GM23248 (cell line): ENCODE results near the gene ARMH4. TPM values are rescaled to one million over a fixed set of nuclear protein-coding genes. Genes with fewer than 3 reads are reported as not detected.

Source experiments
- DNase-seq: peaks from one replicate; pipeline ENCODE4 v3.0.0-alpha.2; 2015
- H2AFZ ChIP-seq: fragments of 200-600 bp; sonication (generic); 2 replicates; pipeline ENCODE4 v1.6.1; 2016; ENCODE audit warnings: antibody characterized with exemption
- H3F3A ChIP-seq: fragments of 200-600 bp; sonication (generic); 2 replicates; pipeline ENCODE4 v1.6.1; 2016; ENCODE audit warnings: mild to moderate bottlenecking, antibody characterized with exemption, mixed run types; ENCODE audit not compliant: insufficient read depth
- H3K27ac ChIP-seq: fragments of 200-600 bp; sonication (generic); 2 replicates; pipeline ENCODE4 v1.5.1; 2016; ENCODE audit warnings: mild to moderate bottlenecking
- H3K27me3 ChIP-seq: fragments of 200-600 bp; sonication (generic); replicated peaks from 2 replicates; pipeline ENCODE4 v1.6.1; 2016; ENCODE audit warnings: mild to moderate bottlenecking; ENCODE audit not compliant: insufficient read depth
- H3K36me3 ChIP-seq: fragments of 200-600 bp; sonication (generic); 2 replicates; pipeline ENCODE4 v1.6.1; 2016; ENCODE audit warnings: low read depth, mild to moderate bottlenecking
- H3K4me1 ChIP-seq: fragments of 200-600 bp; sonication (generic); 2 replicates; pipeline ENCODE4 v1.6.1; 2016; ENCODE audit warnings: mild to moderate bottlenecking; ENCODE audit not compliant: insufficient read depth
- H3K4me2 ChIP-seq: fragments of 200-600 bp; sonication (generic); one replicate; pipeline ENCODE4 v1.6.1; 2016; ENCODE audit warnings: mild to moderate bottlenecking; ENCODE audit not compliant: unreplicated experiment
- H3K4me3 ChIP-seq: fragments of 200-600 bp; sonication (generic); 2 replicates; pipeline ENCODE4 v1.5.1; 2016; ENCODE audit warnings: mild to moderate bottlenecking
- H3K79me2 ChIP-seq: fragments of 200-600 bp; sonication (generic); 2 replicates; pipeline ENCODE4 v1.6.1; 2016; ENCODE audit warnings: mild to moderate bottlenecking; ENCODE audit not compliant: insufficient read depth
- H3K9ac ChIP-seq: fragments of 200-600 bp; sonication (generic); 2 replicates; pipeline ENCODE4 v1.6.1; 2016; ENCODE audit warnings: mild to moderate bottlenecking
- H3K9me2 ChIP-seq: fragments of 200-600 bp; sonication (generic); 2 replicates; pipeline ENCODE4 v1.6.1; 2016; ENCODE audit warnings: mixed run types, mild to moderate bottlenecking, moderate library complexity; ENCODE audit not compliant: insufficient read depth
- H3K9me3 ChIP-seq: fragments of 200-600 bp; sonication (generic); one replicate; pipeline ENCODE4 v1.6.1; 2017; ENCODE audit warnings: low read depth
- H4K20me1 ChIP-seq: fragments of 200-600 bp; sonication (generic); 2 replicates; pipeline ENCODE4 v1.6.0; 2016; ENCODE audit not compliant: insufficient read depth
- EZH2 ChIP-seq: fragments of 200-600 bp; sonication (generic); IDR thresholded peaks from 2 replicates; pipeline ENCODE4 v1.6.1; 2018; ENCODE audit warnings: antibody characterized with exemption, mild to moderate bottlenecking; ENCODE audit not compliant: insufficient read depth, poor library complexity, severe bottlenecking
- EZH2phosphoT487 ChIP-seq: fragments of 200-600 bp; sonication (generic); IDR thresholded peaks from 2 replicates; pipeline ENCODE4 v1.6.1; 2018; ENCODE audit warnings: antibody characterized with exemption, moderate library complexity, mild to moderate bottlenecking, low read depth; ENCODE audit not compliant: insufficient read depth
- WGBS, 2 experiments: methylation state at CpG; one replicate each; pipeline ENCODE4 v1.1.6; 2015 to 2017; ENCODE audit warnings: low lambda C conversion rate in 2 of 2, low coverage in 1 of 2; ENCODE audit errors: missing lambda C conversion rate in 2 of 2; 5-methylcytosine and 5-hydroxymethylcytosine counted together
- in situ Hi-C: fragments of 300-500 bp; cut with MboI; formaldehyde crosslinking; loops from 2 replicates; pipeline ENCODE4 v1.15.0; 2020
- polyA plus RNA-seq: library from polyadenylated mRNA; unstranded; fragments of >200 nt; fragmentation: Nextera tagmentation; extraction: Ambion mirVana; gene quantifications from 2 replicates; pipeline ENCODE4 v1.2.1, GENCODE V29; 2016
- total RNA-seq: library from RNA; depleted of rRNA; stranded (reverse); fragments of >200 nt; shearing (Covaris generic); gene quantifications from 2 replicates; pipeline ENCODE4 v1.2.3, GENCODE V29; 2014

ARMH4 gene
- total and polyA plus RNA-seq, 2 experiments from 2014 or later, result 2.9 to 8.7 TPM

- H3K4me1 ChIP-seq, result no peaks in the 10 kb centered on the region
- H3K27ac ChIP-seq, result no peak overlapping the region
- H4K20me1 ChIP-seq, result no peaks in the 10 kb centered on the region
- no peak overlapping the region for H3K9ac ChIP-seq
- peaks cover 4% of the 10 kb centered on the region for H3K27me3 ChIP-seq
- no peak overlapping the region for H3K4me3 ChIP-seq
- H2AFZ ChIP-seq, result no peak overlapping the region
- H3F3A ChIP-seq, result no peaks in the 10 kb centered on the region
- H3K9me2 ChIP-seq, result no peaks in the 10 kb centered on the region
- in situ Hi-C loops, result no loop called here
- TF ChIP-seq EZH2phosphoT487 (no peak), EZH2 (no peak)
- H3K79me2 ChIP-seq, result no peaks in the 10 kb centered on the region
- H3K9me3 ChIP-seq, result no peaks in the 10 kb centered on the region
- DNase-seq, result no peak
- H3K4me2 ChIP-seq, result no peak overlapping the region
- no peaks in the 10 kb centered on the region for H3K36me3 ChIP-seq
Observed at GRCh38 chr14:57976701-57977100, 175.3 kb downstream of the ARMH4 start.

- H4K20me1 ChIP-seq, result no peaks in the 10 kb centered on the region
- no peaks in the 10 kb centered on the region for H3K9me2 ChIP-seq
- H3K79me2 ChIP-seq, result no peaks in the 10 kb centered on the region
- WGBS, 2 experiments, result 7 to 15% methylated on average over 1 of the region's 1 CpG
- H3K4me1 ChIP-seq, result no peaks in the 10 kb centered on the region
- in situ Hi-C loops, result no loop called here
- H3K27ac ChIP-seq, result no peak overlapping the region
- no peak overlapping the region for H3K4me2 ChIP-seq
- H2AFZ ChIP-seq, result no peak overlapping the region
- no peak for DNase-seq
- TF ChIP-seq EZH2phosphoT487, result no peak
- TF ChIP-seq EZH2, result no peak
- peaks cover 4% of the 10 kb centered on the region for H3K27me3 ChIP-seq
- no peaks in the 10 kb centered on the region for H3F3A ChIP-seq
- no peak overlapping the region for H3K4me3 ChIP-seq
- no peaks in the 10 kb centered on the region for H3K36me3 ChIP-seq
- no peaks in the 10 kb centered on the region for H3K9me3 ChIP-seq
- no peak overlapping the region for H3K9ac ChIP-seq
Observed at GRCh38 chr14:57974896-57975295, 177.1 kb downstream of the ARMH4 start.

GRCh38 chr14:57970594-57970993, 181.4 kb downstream of the ARMH4 start:
- H3K4me3 ChIP-seq, result no peak overlapping the region
- H3K27me3 ChIP-seq, result no peaks in the 10 kb centered on the region; the same call in 1 of the 2 replicates
- H3K9me2 ChIP-seq, result no peaks in the 10 kb centered on the region
- no peaks in the 10 kb centered on the region for H3K36me3 ChIP-seq
- no peak overlapping the region for H3K27ac ChIP-seq
- H2AFZ ChIP-seq, result no peak overlapping the region
- H4K20me1 ChIP-seq, result no peaks in the 10 kb centered on the region
- WGBS, 2 experiments, result 18 to 31% methylated on average over 3 of the region's 3 CpGs
- no peaks in the 10 kb centered on the region for H3F3A ChIP-seq
- no peaks in the 10 kb centered on the region for H3K79me2 ChIP-seq
- no peaks in the 10 kb centered on the region for H3K9me3 ChIP-seq
- no peaks in the 10 kb centered on the region for H3K4me1 ChIP-seq
- H3K9ac ChIP-seq, result no peak overlapping the region
- H3K4me2 ChIP-seq, result no peak overlapping the region
- TF ChIP-seq EZH2phosphoT487 (no peak), EZH2 (no peak)
- DNase-seq, result no peak
- in situ Hi-C loops, result no loop called here

GRCh38 chr14:57970175-57970574, 181.8 kb downstream of the ARMH4 start:
- no peak for DNase-seq
- Histone ChIP-seq H3K36me3 (no peaks in the 10 kb centered on the region), H3K4me2 (no peak overlapping the region), H3K27me3 (no peaks in the 10 kb centered on the region; the same call in 1 of the 2 replicates), H2AFZ (no peak overlapping the region), H3F3A (no peaks in the 10 kb centered on the region), H3K9me3 (no peaks in the 10 kb centered on the region), H3K4me1 (no peaks in the 10 kb centered on the region), H3K79me2 (no peaks in the 10 kb centered on the region), H3K4me3 (no peak overlapping the region), H3K9me2 (no peaks in the 10 kb centered on the region), H4K20me1 (no peaks in the 10 kb centered on the region), H3K9ac (no peak overlapping the region), H3K27ac (no peak overlapping the region)
- WGBS, 2 experiments, result 35 to 51% methylated on average over 2 of the region's 2 CpGs
- no peak for TF ChIP-seq EZH2phosphoT487
- TF ChIP-seq EZH2, result no peak
- in situ Hi-C loops, result no loop called here

GRCh38 chr14:57963071-57963470, 188.9 kb downstream of the ARMH4 start:
- Histone ChIP-seq H3K4me2 (no peak overlapping the region), H3K9me3 (no peaks in the 10 kb centered on the region), H3K4me3 (no peak overlapping the region), H3K4me1 (no peaks in the 10 kb centered on the region), H3K27me3 (peaks cover 26% of the 10 kb centered on the region), H3K79me2 (no peaks in the 10 kb centered on the region), H3F3A (no peaks in the 10 kb centered on the region), H3K9me2 (no peaks in the 10 kb centered on the region), H3K27ac (no peak overlapping the region), H4K20me1 (no peaks in the 10 kb centered on the region), H3K36me3 (no peaks in the 10 kb centered on the region), H2AFZ (no peak overlapping the region), H3K9ac (no peak overlapping the region)
- in situ Hi-C loops, result no loop called here
- DNase-seq, result no peak
- 16 to 17% methylated on average over 2 of the region's 2 CpGs for WGBS, 2 experiments
- TF ChIP-seq EZH2phosphoT487, result no peak
- no peak for TF ChIP-seq EZH2
